ENCODE measurements around the gene LYPD4. TPM values are rescaled to one million over a fixed set of nuclear protein-coding genes. Genes with fewer than 3 reads are reported as not detected.
"Not testable (repeated sequence)": the region's sequence is repeated elsewhere in the genome, so short reads cannot be mapped to it uniquely, and the experiment has no call there.

The LYPD4 gene
- total and polyA plus RNA-seq, 2 donors (not counting 1 experiment from before 2014, with no cell fraction given) = not detected

GRCh38 chr19:41793414-41793727 is 51.1 kb downstream of the LYPD4 start:
- Histone ChIP-seq H2AFZ (ENCODE audit: low read length) (no peak overlapping the region), H4K20me1 (ENCODE audit: control insufficient read depth, extremely low read depth, insufficient read depth, low read length) (no peaks in the 10 kb centered on the region), H3K9ac (ENCODE audit: insufficient read depth, low read length) (no peak overlapping the region), H3K4me2 (ENCODE audit: extremely low read depth, insufficient read depth, low read length) (no peak overlapping the region), H3K9me3 (ENCODE audit: control insufficient read depth, insufficient read depth, low read depth, low read length) (no peaks in the 10 kb centered on the region), H3K27ac (ENCODE audit: insufficient read depth, low read length) (no peak overlapping the region), H3K79me2 (ENCODE audit: control insufficient read depth, insufficient read depth, low read length) (no peaks in the 10 kb centered on the region), H3K4me1 (ENCODE audit: control insufficient read depth, extremely low read depth, insufficient read depth, low read length) (no peaks in the 10 kb centered on the region), H3K4me3 (replicated peaks in 1 of 4; ENCODE audit: control extremely low read depth in 1 of 4, insufficient read depth in 1 of 4, low read depth in 3 of 4, low read length in 4 of 4) (no peak overlapping the region), H3K36me3 (ENCODE audit: control insufficient read depth, insufficient read depth, low read length) (no peaks in the 10 kb centered on the region), H3K27me3 (ENCODE audit: control insufficient read depth, insufficient read depth, low read length) (no peaks in the 10 kb centered on the region)
- DNase-seq (ENCODE audit: low read depth in 2 of 2) = no peak
- TF ChIP-seq, protein P1, sequence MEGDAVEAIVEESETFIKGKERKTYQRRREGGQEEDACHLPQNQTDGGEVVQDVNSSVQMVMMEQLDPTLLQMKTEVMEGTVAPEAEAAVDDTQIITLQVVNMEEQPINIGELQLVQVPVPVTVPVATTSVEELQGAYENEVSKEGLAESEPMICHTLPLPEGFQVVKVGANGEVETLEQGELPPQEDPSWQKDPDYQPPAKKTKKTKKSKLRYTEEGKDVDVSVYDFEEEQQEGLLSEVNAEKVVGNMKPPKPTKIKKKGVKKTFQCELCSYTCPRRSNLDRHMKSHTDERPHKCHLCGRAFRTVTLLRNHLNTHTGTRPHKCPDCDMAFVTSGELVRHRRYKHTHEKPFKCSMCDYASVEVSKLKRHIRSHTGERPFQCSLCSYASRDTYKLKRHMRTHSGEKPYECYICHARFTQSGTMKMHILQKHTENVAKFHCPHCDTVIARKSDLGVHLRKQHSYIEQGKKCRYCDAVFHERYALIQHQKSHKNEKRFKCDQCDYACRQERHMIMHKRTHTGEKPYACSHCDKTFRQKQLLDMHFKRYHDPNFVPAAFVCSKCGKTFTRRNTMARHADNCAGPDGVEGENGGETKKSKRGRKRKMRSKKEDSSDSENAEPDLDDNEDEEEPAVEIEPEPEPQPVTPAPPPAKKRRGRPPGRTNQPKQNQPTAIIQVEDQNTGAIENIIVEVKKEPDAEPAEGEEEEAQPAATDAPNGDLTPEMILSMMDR (conservative IDR thresholded peaks at IDR 0.05 in 1 of 2, IDR thresholded peaks at IDR 0.05 in 1 of 2; ENCODE audit: low read depth in 1 of 2, low read length in 2 of 2) = no peak
- no peak for TF ChIP-seq EZH2 (IDR thresholded peaks at IDR 0.05; ENCODE audit: low read length, missing control alignments)

GRCh38 chr19:41792513-41793413 is 51.7 kb downstream of the LYPD4 start:
- Histone ChIP-seq H3K27ac (ENCODE audit: insufficient read depth, low read length) (no peak overlapping the region), H3K79me2 (ENCODE audit: control insufficient read depth, insufficient read depth, low read length) (no peaks in the 10 kb centered on the region), H3K27me3 (ENCODE audit: control insufficient read depth, insufficient read depth, low read length) (no peaks in the 10 kb centered on the region), H2AFZ (ENCODE audit: low read length) (no peak overlapping the region), H4K20me1 (ENCODE audit: control insufficient read depth, extremely low read depth, insufficient read depth, low read length) (no peaks in the 10 kb centered on the region), H3K9me3 (ENCODE audit: control insufficient read depth, insufficient read depth, low read depth, low read length) (no peaks in the 10 kb centered on the region), H3K36me3 (ENCODE audit: control insufficient read depth, insufficient read depth, low read length) (no peaks in the 10 kb centered on the region), H3K9ac (ENCODE audit: insufficient read depth, low read length) (no peak overlapping the region), H3K4me2 (ENCODE audit: extremely low read depth, insufficient read depth, low read length) (no peak overlapping the region), H3K4me1 (ENCODE audit: control insufficient read depth, extremely low read depth, insufficient read depth, low read length) (no peaks in the 10 kb centered on the region), H3K4me3 (replicated peaks in 1 of 4; ENCODE audit: control extremely low read depth in 1 of 4, insufficient read depth in 1 of 4, low read depth in 3 of 4, low read length in 4 of 4) (no peak overlapping the region)
- TF ChIP-seq, protein P1 (conservative IDR thresholded peaks at IDR 0.05 in 1 of 2, IDR thresholded peaks at IDR 0.05 in 1 of 2; ENCODE audit: low read depth in 1 of 2, low read length in 2 of 2) = peak; percentile 50 to 67
- no peak for TF ChIP-seq EZH2 (IDR thresholded peaks at IDR 0.05; ENCODE audit: low read length, missing control alignments)
- peak; percentile 37 to 70 for DNase-seq (ENCODE audit: low read depth in 2 of 2)

GRCh38 chr19:41789053-41789452 is 55.4 kb downstream of the LYPD4 start:
- H3K9me3 ChIP-seq (ENCODE audit: control insufficient read depth, insufficient read depth, low read depth, low read length); DNase-seq (ENCODE audit: low read depth in 2 of 2); H3K4me1 ChIP-seq (ENCODE audit: control insufficient read depth, extremely low read depth, insufficient read depth, low read length); H3K4me2 ChIP-seq (ENCODE audit: extremely low read depth, insufficient read depth, low read length); H4K20me1 ChIP-seq (ENCODE audit: control insufficient read depth, extremely low read depth, insufficient read depth, low read length); H2AFZ ChIP-seq (ENCODE audit: low read length); H3K9ac ChIP-seq (ENCODE audit: insufficient read depth, low read length); H3K27ac ChIP-seq (ENCODE audit: insufficient read depth, low read length); H3K36me3 ChIP-seq (ENCODE audit: control insufficient read depth, insufficient read depth, low read length); H3K79me2 ChIP-seq (ENCODE audit: control insufficient read depth, insufficient read depth, low read length); H3K27me3 ChIP-seq (ENCODE audit: control insufficient read depth, insufficient read depth, low read length); H3K4me3 ChIP-seq (replicated peaks in 1 of 4; ENCODE audit: control extremely low read depth in 1 of 4, insufficient read depth in 1 of 4, low read depth in 3 of 4, low read length in 4 of 4): not testable (repeated sequence)

- H3K36me3 ChIP-seq (ENCODE audit: control insufficient read depth, insufficient read depth, low read length); H3K27me3 ChIP-seq (ENCODE audit: control insufficient read depth, insufficient read depth, low read length); H3K9me3 ChIP-seq (ENCODE audit: control insufficient read depth, insufficient read depth, low read depth, low read length); H3K4me1 ChIP-seq (ENCODE audit: control insufficient read depth, extremely low read depth, insufficient read depth, low read length); H2AFZ ChIP-seq (ENCODE audit: low read length); H3K27ac ChIP-seq (ENCODE audit: insufficient read depth, low read length); H3K4me2 ChIP-seq (ENCODE audit: extremely low read depth, insufficient read depth, low read length); H3K9ac ChIP-seq (ENCODE audit: insufficient read depth, low read length); H3K4me3 ChIP-seq (replicated peaks in 1 of 4; ENCODE audit: control extremely low read depth in 1 of 4, insufficient read depth in 1 of 4, low read depth in 3 of 4, low read length in 4 of 4); DNase-seq (ENCODE audit: low read depth in 2 of 2); H3K79me2 ChIP-seq (ENCODE audit: control insufficient read depth, insufficient read depth, low read length); H4K20me1 ChIP-seq (ENCODE audit: control insufficient read depth, extremely low read depth, insufficient read depth, low read length): not testable (repeated sequence)
Observed at GRCh38 chr19:41788518-41788917, 56.0 kb downstream of the LYPD4 start.

Measured in fibroblast of lung (primary cell).